Peyer's patch (tissue), 4 donors: ENCODE measurements around the gene F11R. TPM values are rescaled to one million over a fixed set of nuclear protein-coding genes. Genes with fewer than 3 reads are reported as not detected.
A peak's percentile ranks its signal among the peaks of the same experiment; 100 is the strongest.

Experiments used
- DNase-seq, 3 donors: peaks; one replicate each; pipeline ENCODE4 v3.0.0-alpha.2; 2017 to 2019
- H3K27ac ChIP-seq, 4 donors: fragments of 200-600 bp; sonication (generic); one replicate each; pipeline ENCODE4 v1.5.1; 2016 to 2019
- H3K27me3 ChIP-seq, 2 donors: fragments of 200-600 bp; sonication (generic); one replicate each; pipeline ENCODE4 v1.5.1; 2019
- H3K36me3 ChIP-seq, 3 donors: fragments of 200-600 bp; sonication (generic); one replicate each; pipeline ENCODE4 v1.5.1; 2016 to 2019
- H3K4me1 ChIP-seq, 4 donors: fragments of 200-600 bp; sonication (generic); one replicate each; pipeline ENCODE4 v1.5.1; 2016 to 2019
- H3K4me3 ChIP-seq, 4 donors: fragments of 200-600 bp; sonication (generic); 1 replicate in 3 of 4; 2 replicates in 1 of 4; pipeline ENCODE4 v1.5.1; 2016 to 2019; ENCODE audit warnings: mild to moderate bottlenecking in 1 of 4
- H3K9me3 ChIP-seq, 4 donors: fragments of 200-600 bp; sonication (generic); one replicate each; pipeline ENCODE4 v1.5.1; 2016 to 2019; ENCODE audit warnings: mild to moderate bottlenecking in 1 of 4
- POLR2A ChIP-seq, 2 donors: fragments of 450-650 bp; IDR thresholded peaks; one replicate each; pipeline ENCODE4 v1.5.1; 2017; ENCODE audit warnings: antibody characterized with exemption in 2 of 2, mild to moderate bottlenecking in 2 of 2, moderate library complexity in 2 of 2
- total RNA-seq, 4 donors: library from RNA; depleted of rRNA; stranded (reverse); fragments of >200 nt; gene quantifications; one replicate each; pipeline ENCODE4 v1.1.0, GENCODE V29; 2016
- TF ChIP-seq, protein P1 (sequence below), 6 experiments: fragments of 450-650 bp in 4 of 6; fragments of 200-600 bp in 2 of 6; sonication (generic) in 1 of 6; IDR thresholded peaks; one replicate each; pipeline ENCODE4 v1.5.1; 2017 to 2019; ENCODE audit warnings: antibody characterized with exemption in 6 of 6, mild to moderate bottlenecking in 3 of 6, moderate library complexity in 1 of 6

F11R gene
- total RNA-seq, 4 donors from 2014 or later: 28.9 to 138 (median 110) TPM

GRCh38 chr1:161044908-161045735 lies 24.2 kb upstream of the F11R start:
- H3K36me3 ChIP-seq: peaks cover 0 to 35% (median 0%) of the 10 kb centered on the region in 3 donors
- H3K4me3 ChIP-seq: peak overlapping the region; percentile 77 to 95 (median 86)
- H3K27ac ChIP-seq: peak overlapping the region; percentile 93 to 98 (median 96)
- DNase-seq: peak; percentile 82 to 93 (median 87)
- no peaks in the 10 kb centered on the region for H3K9me3 ChIP-seq
- H3K27me3 ChIP-seq: no peaks in the 10 kb centered on the region
- peaks cover 0 to 12% (median 6%) of the 10 kb centered on the region in 4 donors for H3K4me1 ChIP-seq
- TF ChIP-seq POLR2A (IDR thresholded peaks at IDR 0.05): peak; percentile 71 to 74
- TF ChIP-seq, protein P1, sequence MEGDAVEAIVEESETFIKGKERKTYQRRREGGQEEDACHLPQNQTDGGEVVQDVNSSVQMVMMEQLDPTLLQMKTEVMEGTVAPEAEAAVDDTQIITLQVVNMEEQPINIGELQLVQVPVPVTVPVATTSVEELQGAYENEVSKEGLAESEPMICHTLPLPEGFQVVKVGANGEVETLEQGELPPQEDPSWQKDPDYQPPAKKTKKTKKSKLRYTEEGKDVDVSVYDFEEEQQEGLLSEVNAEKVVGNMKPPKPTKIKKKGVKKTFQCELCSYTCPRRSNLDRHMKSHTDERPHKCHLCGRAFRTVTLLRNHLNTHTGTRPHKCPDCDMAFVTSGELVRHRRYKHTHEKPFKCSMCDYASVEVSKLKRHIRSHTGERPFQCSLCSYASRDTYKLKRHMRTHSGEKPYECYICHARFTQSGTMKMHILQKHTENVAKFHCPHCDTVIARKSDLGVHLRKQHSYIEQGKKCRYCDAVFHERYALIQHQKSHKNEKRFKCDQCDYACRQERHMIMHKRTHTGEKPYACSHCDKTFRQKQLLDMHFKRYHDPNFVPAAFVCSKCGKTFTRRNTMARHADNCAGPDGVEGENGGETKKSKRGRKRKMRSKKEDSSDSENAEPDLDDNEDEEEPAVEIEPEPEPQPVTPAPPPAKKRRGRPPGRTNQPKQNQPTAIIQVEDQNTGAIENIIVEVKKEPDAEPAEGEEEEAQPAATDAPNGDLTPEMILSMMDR (IDR thresholded peaks at IDR 0.05): no peak

DNA sequence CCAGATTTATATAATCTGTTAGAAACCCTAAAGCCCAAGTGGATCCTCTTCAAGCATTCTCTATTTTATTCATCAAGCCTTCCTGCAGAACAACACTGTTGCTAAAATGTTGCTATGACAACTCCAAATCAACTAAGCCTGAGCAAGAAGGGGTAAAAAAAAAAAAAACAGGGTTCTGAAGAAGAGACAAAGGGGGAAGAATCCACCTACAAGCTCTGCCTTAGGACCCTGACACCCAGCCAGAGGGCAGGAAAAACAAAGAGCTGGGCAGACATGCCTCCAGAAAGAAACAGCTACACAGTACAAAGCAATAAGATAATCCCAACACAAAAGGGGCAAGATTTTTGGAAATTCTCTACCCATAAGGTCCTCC lies 23.6 kb upstream of the F11R start:
- H3K27me3 ChIP-seq: no peaks in the 10 kb centered on the region
- H3K4me3 ChIP-seq: peak overlapping the region; percentile 77 to 95 (median 86)

DNA sequence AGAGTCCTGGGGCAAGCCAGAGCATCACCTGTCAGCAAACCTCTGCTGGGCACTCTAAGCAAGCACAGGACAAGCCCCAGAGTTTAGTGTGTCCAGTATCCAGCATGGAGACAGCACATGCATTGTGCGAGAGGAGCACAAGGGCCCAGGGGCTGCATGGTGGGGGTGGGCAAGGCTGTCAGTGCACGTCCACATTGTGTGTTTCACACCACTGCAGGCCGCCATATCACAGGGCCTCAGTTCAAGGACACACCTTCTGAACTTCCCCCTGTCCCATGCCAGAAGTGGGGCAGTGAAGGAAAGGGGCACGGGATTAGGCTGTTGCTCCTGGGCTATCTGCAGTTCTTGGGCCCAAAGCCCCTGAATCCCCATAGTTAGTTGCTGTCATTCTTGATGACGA lies 18.6 kb upstream of the F11R start:
- H3K9me3 ChIP-seq: no peaks in the 10 kb centered on the region
- TF ChIP-seq, protein P1 (IDR thresholded peaks at IDR 0.05): no peak
- TF ChIP-seq POLR2A (IDR thresholded peaks at IDR 0.05): no peak
- peaks cover 0 to 36% (median 6%) of the 10 kb centered on the region in 4 donors for H3K4me1 ChIP-seq
- peaks cover 0 to 39% (median 0%) of the 10 kb centered on the region in 3 donors for H3K36me3 ChIP-seq
- peak overlapping the region; percentile 69 to 87 (median 75) for H3K27ac ChIP-seq
- no peak overlapping the region for H3K4me3 ChIP-seq
- no peak for DNase-seq
- H3K27me3 ChIP-seq: no peaks in the 10 kb centered on the region

More for the DNA sequence above, 23.6 kb upstream of the F11R start:
- H3K4me1 ChIP-seq: peaks cover 0 to 17% (median 6%) of the 10 kb centered on the region in 4 donors
- TF ChIP-seq, protein P1 (IDR thresholded peaks at IDR 0.05): no peak
- TF ChIP-seq POLR2A (IDR thresholded peaks at IDR 0.05): no peak
- no peak for DNase-seq
- peaks cover 0 to 40% (median 0%) of the 10 kb centered on the region in 3 donors for H3K36me3 ChIP-seq
- peak overlapping the region; percentile 93 to 98 (median 96) for H3K27ac ChIP-seq
- H3K9me3 ChIP-seq: no peaks in the 10 kb centered on the region

- peaks cover 0 to 39% (median 0%) of the 10 kb centered on the region in 3 donors for H3K36me3 ChIP-seq
- no peak for DNase-seq
- no peaks in the 10 kb centered on the region for H3K9me3 ChIP-seq
- TF ChIP-seq POLR2A (IDR thresholded peaks at IDR 0.05): no peak
- TF ChIP-seq, protein P1 (IDR thresholded peaks at IDR 0.05): no peak
- H3K4me3 ChIP-seq: peak overlapping the region; percentile 47 to 71 (median 66)
- H3K4me1 ChIP-seq: peaks cover 0 to 32% (median 3%) of the 10 kb centered on the region in 4 donors
- no peaks in the 10 kb centered on the region for H3K27me3 ChIP-seq
- peak overlapping the region; percentile 69 to 91 (median 81) for H3K27ac ChIP-seq
These were observed 18.2 kb upstream of the F11R start for GRCh38 chr1:161039154-161039545.

GRCh38 chr1:161038523-161039153 lies 17.7 kb upstream of the F11R start, which contains the start of gene TSTD1:
Gene TSTD1, minus strand, starts transcription at chr1:161038964. Its CDS starts 75 bp downstream, at chr1:161038889.
- Histone ChIP-seq H3K4me3 (peak within 1 kb of the TSS; percentile 47 to 71 (median 66)), H3K36me3 (peaks cover 0 to 39% (median 0%) of the 10 kb centered on the region in 3 donors), H3K9me3 (no peaks in the 10 kb centered on the region), H3K27me3 (no peaks in the 10 kb centered on the region), H3K4me1 (peaks cover 0 to 27% (median 0%) of the 10 kb centered on the region in 4 donors), H3K27ac (peak within 1 kb of the TSS; percentile 69 to 91 (median 81))
- TF ChIP-seq POLR2A (IDR thresholded peaks at IDR 0.05): peak; percentile 58 to 62
- TF ChIP-seq, protein P1 (IDR thresholded peaks at IDR 0.05): peak in 1 of 6 experiments; percentile 12
- DNase-seq: peak; percentile 81 to 93 (median 91)
